22Rv1 (cell line): ENCODE measurements around the gene KRT5.

Experiments
- H3K27ac ChIP-seq: fragments of 450-650 bp; 2 replicates; pipeline ENCODE4 v1.5.1; 2017
- ZFX ChIP-seq: fragments of 450-650 bp; IDR thresholded peaks from 2 replicates; pipeline ENCODE4 v1.6.1; 2017; ENCODE audit warnings: antibody characterized with exemption, borderline replicate concordance
- TF ChIP-seq, protein P1 (sequence below): fragments of 450-650 bp; IDR thresholded peaks from 2 replicates; pipeline ENCODE4 v1.5.1; 2017; ENCODE audit warnings: mild to moderate bottlenecking

Gene KRT5

DNA sequence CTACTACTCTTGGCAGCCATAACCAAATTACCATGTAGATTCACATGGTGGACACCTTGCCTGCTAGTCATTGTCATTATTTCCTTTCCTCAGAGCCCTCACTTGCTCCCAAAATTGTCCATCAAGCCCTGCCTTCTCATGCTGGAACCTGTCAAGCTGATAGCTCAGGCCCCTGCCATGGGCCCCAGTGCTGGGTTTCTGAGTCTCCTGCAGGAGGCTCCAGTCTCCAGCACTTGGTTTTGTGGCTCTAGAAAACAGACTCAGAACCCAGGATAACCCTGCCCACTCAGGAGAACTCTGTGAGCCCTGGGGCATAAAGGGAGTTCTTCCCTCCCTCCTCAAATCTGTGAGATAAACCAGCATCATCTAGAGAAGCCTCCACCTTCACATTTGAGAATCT is 22.0 kb upstream of the KRT5 start:
- no peak for TF ChIP-seq ZFX
- TF ChIP-seq, protein P1, sequence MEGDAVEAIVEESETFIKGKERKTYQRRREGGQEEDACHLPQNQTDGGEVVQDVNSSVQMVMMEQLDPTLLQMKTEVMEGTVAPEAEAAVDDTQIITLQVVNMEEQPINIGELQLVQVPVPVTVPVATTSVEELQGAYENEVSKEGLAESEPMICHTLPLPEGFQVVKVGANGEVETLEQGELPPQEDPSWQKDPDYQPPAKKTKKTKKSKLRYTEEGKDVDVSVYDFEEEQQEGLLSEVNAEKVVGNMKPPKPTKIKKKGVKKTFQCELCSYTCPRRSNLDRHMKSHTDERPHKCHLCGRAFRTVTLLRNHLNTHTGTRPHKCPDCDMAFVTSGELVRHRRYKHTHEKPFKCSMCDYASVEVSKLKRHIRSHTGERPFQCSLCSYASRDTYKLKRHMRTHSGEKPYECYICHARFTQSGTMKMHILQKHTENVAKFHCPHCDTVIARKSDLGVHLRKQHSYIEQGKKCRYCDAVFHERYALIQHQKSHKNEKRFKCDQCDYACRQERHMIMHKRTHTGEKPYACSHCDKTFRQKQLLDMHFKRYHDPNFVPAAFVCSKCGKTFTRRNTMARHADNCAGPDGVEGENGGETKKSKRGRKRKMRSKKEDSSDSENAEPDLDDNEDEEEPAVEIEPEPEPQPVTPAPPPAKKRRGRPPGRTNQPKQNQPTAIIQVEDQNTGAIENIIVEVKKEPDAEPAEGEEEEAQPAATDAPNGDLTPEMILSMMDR, result no peak
- no peak overlapping the region for H3K27ac ChIP-seq

DNA sequence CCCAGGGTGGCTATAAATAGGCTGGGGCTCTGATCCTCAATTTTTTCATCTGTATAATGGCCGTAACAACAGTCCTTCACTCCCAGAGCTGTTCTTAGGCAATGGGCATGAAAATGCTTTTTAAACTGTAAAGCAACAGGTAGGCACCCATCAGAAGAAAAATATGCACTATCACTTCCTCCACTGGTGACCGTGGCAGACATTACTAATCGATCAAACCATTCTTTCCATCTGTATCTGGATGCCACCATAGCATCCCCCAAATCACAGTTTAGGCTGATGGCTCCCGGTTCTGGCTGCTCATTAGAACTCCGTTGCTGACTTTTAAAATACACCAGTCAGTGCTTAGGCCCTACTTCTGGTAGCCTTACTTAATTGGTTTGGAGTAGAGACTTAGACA is 21.5 kb upstream of the KRT5 start:
- TF ChIP-seq, protein P1, result no peak
- TF ChIP-seq ZFX, result no peak

GRCh38 chr12:52540531-52540930 is 20.3 kb upstream of the KRT5 start:
- H3K27ac ChIP-seq, result no peak overlapping the region
- TF ChIP-seq ZFX, result no peak
- TF ChIP-seq, protein P1, result no peak

More for the DNA sequence above, 21.5 kb upstream of the KRT5 start:
- H3K27ac ChIP-seq, result no peak overlapping the region

DNA sequence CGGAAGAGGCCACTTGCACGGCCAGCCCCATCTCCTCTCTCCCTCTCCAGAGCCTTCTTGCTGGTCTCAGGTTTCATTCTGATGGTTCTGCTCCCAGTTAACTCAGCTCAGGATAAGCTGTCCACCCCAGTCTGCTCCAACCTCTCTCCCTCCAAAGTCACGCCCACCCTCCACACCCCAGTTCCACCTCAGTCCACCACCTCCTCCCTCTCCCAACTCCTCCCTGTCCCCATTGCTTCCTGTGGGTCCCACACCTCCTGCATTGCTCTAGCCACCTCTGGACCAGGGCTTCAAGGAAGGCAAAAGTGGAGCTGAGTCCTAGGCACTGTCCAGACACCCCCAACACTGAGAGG is 19.6 kb upstream of the KRT5 start:
- TF ChIP-seq, protein P1, result no peak
- TF ChIP-seq ZFX, result no peak
- H3K27ac ChIP-seq, result no peak overlapping the region

- TF ChIP-seq, protein P1, result no peak
- TF ChIP-seq ZFX, result no peak
- H3K27ac ChIP-seq, result no peak overlapping the region
These were observed 19.1 kb upstream of the KRT5 start for GRCh38 chr12:52539083-52539820.

- TF ChIP-seq, protein P1, result no peak
- TF ChIP-seq ZFX, result no peak
- no peak overlapping the region for H3K27ac ChIP-seq
These were observed 16.9 kb upstream of the KRT5 start for GRCh38 chr12:52537101-52537500.

GRCh38 chr12:52535574-52535973 is 15.4 kb upstream of the KRT5 start:
- no peak overlapping the region for H3K27ac ChIP-seq

More at GRCh38 chr12:52535574-52535973, 15.4 kb upstream of the KRT5 start:
- TF ChIP-seq, protein P1, result no peak
